GM12878 (cell line): ENCODE measurements around the gene DLGAP3. TPM values are rescaled to one million over a fixed set of nuclear protein-coding genes. Genes with fewer than 3 reads are reported as not detected.

Experiments
- ATAC-seq: fragments of 200-7000 bp; cut with Tn5 transposase; 3 replicates; pipeline ENCODE4 v1.9.1; 2020; ENCODE audit warnings: mild to moderate bottlenecking, moderate library complexity
- BruUV-seq: library from RNA; stranded (reverse); fragments of 400-500 nt; replicated peaks from 2 replicates; lab custom pipeline; 2021; lab: Mats Ljungman, UMichigan
- CTCF ChIA-PET: fragments of 300-600 bp; sonication (Branson Sonifier 250); formaldehyde crosslinking; extraction: SDS; loops from one replicate; lab custom pipeline; 2021; ENCODE audit warnings: inconsistent platforms; lab: Yijun Ruan, JAX
- POLR2A ChIA-PET: fragments of 350-600 bp; formaldehyde crosslinking; extraction: SDS; loops from one replicate; lab custom pipeline; 2021; ENCODE audit warnings: inconsistent platforms; lab: Charles Lee
- RAD21 ChIA-PET: fragments of 300-600 bp; sonication (Branson Sonifier 250); formaldehyde crosslinking; loops from one replicate; lab custom pipeline; 2023; ENCODE audit warnings: antibody characterized with exemption; ENCODE audit not compliant: unreplicated experiment; lab: Charles Lee
- SMC1A ChIA-PET: fragments of 300-600 bp; sonication (Branson Sonifier 250); formaldehyde crosslinking; loops from one replicate; lab custom pipeline; 2023; ENCODE audit not compliant: unreplicated experiment, uncharacterized antibody; lab: Charles Lee
- DNase-seq: peaks from one replicate; pipeline ENCODE4 v3.0.0-alpha.2; 2011; ENCODE audit warnings: low read depth, low spot score
- FAIRE-seq: peaks from 3 replicates; lab custom pipeline; 2011; peaks lifted over from hg19 to GRCh38; lab: Jason Lieb, UNC
- H2AFZ ChIP-seq: 2 replicates; pipeline ENCODE4 v1.6.0; 2011; ENCODE audit warnings: low read depth, low read length, control low read depth; ENCODE audit not compliant: control insufficient read depth
- H3K27ac ChIP-seq: 2 replicates; pipeline ENCODE4 v1.5.1; 2011; ENCODE audit warnings: control low read depth; ENCODE audit not compliant: control insufficient read depth, insufficient read depth
- H3K27me3 ChIP-seq, 2 experiments: replicated peaks in 1 of 2; 2 replicates each; pipeline versions ENCODE4 v1.6.0 to v1.6.1; 2011; ENCODE audit warnings: low read length in 1 of 2; ENCODE audit not compliant: control insufficient read depth in 2 of 2, insufficient read depth in 2 of 2
- H3K36me3 ChIP-seq, 2 experiments: 2 replicates each; pipeline ENCODE4 v1.5.1; 2011; ENCODE audit warnings: low read length in 1 of 2; ENCODE audit not compliant: control insufficient read depth in 2 of 2, insufficient read depth in 2 of 2
- H3K4me1 ChIP-seq: 2 replicates; pipeline ENCODE4 v1.6.1; 2011; ENCODE audit warnings: mild to moderate bottlenecking, low read length, moderate library complexity, mixed read lengths; ENCODE audit not compliant: control insufficient read depth, insufficient read depth
- H3K4me2 ChIP-seq: 2 replicates; pipeline ENCODE4 v1.6.0; 2011; ENCODE audit warnings: control low read depth; ENCODE audit not compliant: control insufficient read depth, insufficient read depth
- H3K4me3 ChIP-seq: fragments of 200-600 bp; sonication (generic); 2 replicates; pipeline ENCODE4 v1.5.1; 2016
- H3K79me2 ChIP-seq: 2 replicates; pipeline ENCODE4 v1.6.0; 2011; ENCODE audit warnings: low read length; ENCODE audit not compliant: control insufficient read depth, insufficient read depth
- H3K9ac ChIP-seq: 2 replicates; pipeline ENCODE4 v1.8.0; 2011; ENCODE audit warnings: low read length, control low read depth, mixed read lengths; ENCODE audit not compliant: control insufficient read depth, insufficient read depth
- H3K9me3 ChIP-seq: replicated peaks from 3 replicates; pipeline ENCODE4 v1.5.1; 2011; ENCODE audit warnings: mild to moderate bottlenecking, low read length; ENCODE audit not compliant: control insufficient read depth, insufficient read depth
- H4K20me1 ChIP-seq: 2 replicates; pipeline ENCODE4 v1.6.0; 2011; ENCODE audit not compliant: control insufficient read depth, insufficient read depth
- BRCA1 ChIP-seq: IDR thresholded peaks from 2 replicates; pipeline ENCODE4 v1.6.1; 2011; ENCODE audit warnings: low read depth, low read length, improper control_type of control experiment
- CTCF ChIP-seq, 3 experiments: IDR thresholded peaks in 2 of 3; conservative IDR thresholded peaks in 1 of 3; 2 replicates each; pipeline ENCODE4 v1.5.1; 2011; ENCODE audit warnings: low read depth in 3 of 3, low read length in 3 of 3, mild to moderate bottlenecking in 3 of 3, control low read depth in 2 of 3, moderate library complexity in 2 of 3, inconsistent platforms in 1 of 3, mixed read lengths in 1 of 3; ENCODE audit not compliant: control insufficient read depth in 2 of 3, insufficient read depth in 1 of 3; ENCODE audit errors: extremely low read depth in 1 of 3
- ESRRA ChIP-seq: IDR thresholded peaks from 2 replicates; pipeline ENCODE4 v1.6.1; 2012; ENCODE audit warnings: mild to moderate bottlenecking, low read length, improper control_type of control experiment
- HDAC2 ChIP-seq: fragments of 200-600 bp; sonication (generic); IDR thresholded peaks from 2 replicates; pipeline ENCODE4 v1.6.1; 2017
- NFYB ChIP-seq: IDR thresholded peaks from 2 replicates; pipeline ENCODE4 v1.6.1; 2011; ENCODE audit warnings: low read depth, mild to moderate bottlenecking, low read length, improper control_type of control experiment, moderate library complexity; ENCODE audit not compliant: insufficient read depth
- NR2C1 ChIP-seq: fragments of 450-650 bp; IDR thresholded peaks from 2 replicates; pipeline ENCODE4 v1.6.1; 2017; ENCODE audit warnings: antibody characterized with exemption, mild to moderate bottlenecking, moderate library complexity
- NR2F1 ChIP-seq: fragments of 450-650 bp; conservative IDR thresholded peaks from 2 replicates; pipeline ENCODE4 v1.6.1; 2017; ENCODE audit warnings: mild to moderate bottlenecking
- POLR2AphosphoS5 ChIP-seq: IDR thresholded peaks from 2 replicates; pipeline ENCODE4 v1.6.1; 2011; ENCODE audit warnings: mild to moderate bottlenecking, low read length, inconsistent platforms
- RBBP5 ChIP-seq: fragments of 200-600 bp; sonication (generic); conservative IDR thresholded peaks from 2 replicates; pipeline ENCODE4 v1.6.1; 2016
- ZNF384 ChIP-seq: IDR thresholded peaks from 2 replicates; pipeline ENCODE4 v1.6.1; 2012; ENCODE audit warnings: low read depth, mild to moderate bottlenecking, low read length, improper control_type of control experiment, borderline replicate concordance
- ZNF622 ChIP-seq: fragments of 450-650 bp; IDR thresholded peaks from 2 replicates; pipeline ENCODE4 v1.6.1; 2017; ENCODE audit warnings: mild to moderate bottlenecking, inconsistent platforms
- WGBS: methylation state at CpG from one replicate; pipeline ENCODE4 v1.1.6; 2016; ENCODE audit warnings: low lambda C conversion rate; ENCODE audit not compliant: insufficient replicate concordance, insufficient coverage; ENCODE audit errors: missing lambda C conversion rate; 5-methylcytosine and 5-hydroxymethylcytosine counted together
- in situ Hi-C: fragments of 300-500 bp; cut with MboI; formaldehyde crosslinking; loops from 9 replicates; pipeline ENCODE4 v1.14.3; 2018; ENCODE audit warnings: mixed read lengths
- intact Hi-C: fragments of 100-400 bp; cut with micrococcal nuclease; formaldehyde crosslinking; loops from one replicate; pipeline ENCODE4 v1.14.2; 2022; ENCODE audit not compliant: unreplicated experiment
- polyA plus RNA-seq, 11 experiments: library from polyadenylated mRNA; depleted of rRNA in 4 of 11; unstranded in 6 of 11; stranded (reverse) in 5 of 11; fragments of >200 nt; fragmentation: Nextera tagmentation in 4 of 11; fragmentation: Illumina TruSeq in 1 of 11; extraction: Ambion mirVana in 4 of 11; extraction: Trizol in 1 of 11; gene quantifications; 1 replicate in 1 of 11; 2 replicates in 10 of 11; pipeline versions ENCODE4 v1.2.1 to v1.2.3, GENCODE V29; 2011 to 2016; ENCODE audit warnings: inconsistent platforms in 2 of 11, missing spikeins in 2 of 11, low read depth in 1 of 11
- total RNA-seq, 4 experiments: library from RNA; depleted of rRNA in 3 of 4; stranded (reverse); fragments of >200 nt in 3 of 4; fragmentation: Illumina TruSeq in 1 of 4; extraction: Trizol in 1 of 4; gene quantifications; 2 replicates each; pipeline versions ENCODE4 v1.2.1 to v1.2.3, GENCODE V29; 2013 to 2021
- TF ChIP-seq, protein P1 (sequence below): fragments of 450-650 bp; IDR thresholded peaks from 2 replicates; pipeline ENCODE4 v1.6.1; 2017; ENCODE audit warnings: borderline replicate concordance
- TF ChIP-seq, protein P2 (sequence below): fragments of 450-650 bp; IDR thresholded peaks from 2 replicates; pipeline ENCODE4 v1.6.1; 2016; ENCODE audit warnings: mild to moderate bottlenecking
- TF ChIP-seq, protein P3 (sequence below): IDR thresholded peaks from 2 replicates; pipeline ENCODE4 v1.6.1; 2012; ENCODE audit warnings: improper control_type of control experiment, low read depth, low read length; ENCODE audit not compliant: insufficient replicate concordance

The DLGAP3 gene
- total and polyA plus RNA-seq, 10 of the 15 experiments (the other 5 are each of a cell fraction or from before 2014, with no cell fraction given), result 0.03 to 0.15 (median 0.08) TPM; not detected in 4

- POLR2A ChIA-PET, result no interaction called here
- H3K4me1 ChIP-seq, result no peaks in the 10 kb centered on the region
- no peak overlapping the region for H3K27ac ChIP-seq
- H3K4me2 ChIP-seq, result no peak overlapping the region
- H3K9ac ChIP-seq, result no peak overlapping the region
- no peaks in the 10 kb centered on the region for H3K36me3 ChIP-seq
- FAIRE-seq (no peak), ATAC-seq (no peak), DNase-seq (no peak)
- no peaks in the 10 kb centered on the region for H3K9me3 ChIP-seq
- BruUV-seq, result no TSS peak
- H3K27me3 ChIP-seq, result no peaks in the 10 kb centered on the region
- H3K79me2 ChIP-seq, result no peaks in the 10 kb centered on the region
- H4K20me1 ChIP-seq, result no peaks in the 10 kb centered on the region
- in situ Hi-C loops (no loop called here), intact Hi-C loops (no loop called here)
- SMC1A ChIA-PET, result no interaction called here
- H2AFZ ChIP-seq, result no peak overlapping the region
- CTCF ChIA-PET, result no interaction called here
- whole genome bisulfite sequencing, result 49% methylated on average over 6 of the region's 6 CpGs
- H3K4me3 ChIP-seq, result no peak overlapping the region
- RAD21 ChIA-PET, result no interaction called here
- TF ChIP-seq RBBP5 (no peak), NR2F1 (no peak), POLR2AphosphoS5 (no peak), ZNF384 (no peak), BRCA1 (no peak), ESRRA (no peak), NR2C1 (no peak), NFYB (no peak), ZNF622 (no peak), CTCF (IDR thresholded peaks at IDR 0.05 in 2 of 3, conservative IDR thresholded peaks at IDR 0.05 in 1 of 3; ENCODE audit: control insufficient read depth in 2 of 3, extremely low read depth in 1 of 3, insufficient read depth in 1 of 3, low read depth in 3 of 3, low read length in 3 of 3) (no peak), HDAC2 (no peak)
- TF ChIP-seq, protein P1, sequence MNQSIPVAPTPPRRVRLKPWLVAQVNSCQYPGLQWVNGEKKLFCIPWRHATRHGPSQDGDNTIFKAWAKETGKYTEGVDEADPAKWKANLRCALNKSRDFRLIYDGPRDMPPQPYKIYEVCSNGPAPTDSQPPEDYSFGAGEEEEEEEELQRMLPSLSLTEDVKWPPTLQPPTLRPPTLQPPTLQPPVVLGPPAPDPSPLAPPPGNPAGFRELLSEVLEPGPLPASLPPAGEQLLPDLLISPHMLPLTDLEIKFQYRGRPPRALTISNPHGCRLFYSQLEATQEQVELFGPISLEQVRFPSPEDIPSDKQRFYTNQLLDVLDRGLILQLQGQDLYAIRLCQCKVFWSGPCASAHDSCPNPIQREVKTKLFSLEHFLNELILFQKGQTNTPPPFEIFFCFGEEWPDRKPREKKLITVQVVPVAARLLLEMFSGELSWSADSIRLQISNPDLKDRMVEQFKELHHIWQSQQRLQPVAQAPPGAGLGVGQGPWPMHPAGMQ, result no peak
- TF ChIP-seq, protein P2, sequence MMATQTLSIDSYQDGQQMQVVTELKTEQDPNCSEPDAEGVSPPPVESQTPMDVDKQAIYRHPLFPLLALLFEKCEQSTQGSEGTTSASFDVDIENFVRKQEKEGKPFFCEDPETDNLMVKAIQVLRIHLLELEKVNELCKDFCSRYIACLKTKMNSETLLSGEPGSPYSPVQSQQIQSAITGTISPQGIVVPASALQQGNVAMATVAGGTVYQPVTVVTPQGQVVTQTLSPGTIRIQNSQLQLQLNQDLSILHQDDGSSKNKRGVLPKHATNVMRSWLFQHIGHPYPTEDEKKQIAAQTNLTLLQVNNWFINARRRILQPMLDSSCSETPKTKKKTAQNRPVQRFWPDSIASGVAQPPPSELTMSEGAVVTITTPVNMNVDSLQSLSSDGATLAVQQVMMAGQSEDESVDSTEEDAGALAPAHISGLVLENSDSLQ, result no peak
- TF ChIP-seq, protein P3, sequence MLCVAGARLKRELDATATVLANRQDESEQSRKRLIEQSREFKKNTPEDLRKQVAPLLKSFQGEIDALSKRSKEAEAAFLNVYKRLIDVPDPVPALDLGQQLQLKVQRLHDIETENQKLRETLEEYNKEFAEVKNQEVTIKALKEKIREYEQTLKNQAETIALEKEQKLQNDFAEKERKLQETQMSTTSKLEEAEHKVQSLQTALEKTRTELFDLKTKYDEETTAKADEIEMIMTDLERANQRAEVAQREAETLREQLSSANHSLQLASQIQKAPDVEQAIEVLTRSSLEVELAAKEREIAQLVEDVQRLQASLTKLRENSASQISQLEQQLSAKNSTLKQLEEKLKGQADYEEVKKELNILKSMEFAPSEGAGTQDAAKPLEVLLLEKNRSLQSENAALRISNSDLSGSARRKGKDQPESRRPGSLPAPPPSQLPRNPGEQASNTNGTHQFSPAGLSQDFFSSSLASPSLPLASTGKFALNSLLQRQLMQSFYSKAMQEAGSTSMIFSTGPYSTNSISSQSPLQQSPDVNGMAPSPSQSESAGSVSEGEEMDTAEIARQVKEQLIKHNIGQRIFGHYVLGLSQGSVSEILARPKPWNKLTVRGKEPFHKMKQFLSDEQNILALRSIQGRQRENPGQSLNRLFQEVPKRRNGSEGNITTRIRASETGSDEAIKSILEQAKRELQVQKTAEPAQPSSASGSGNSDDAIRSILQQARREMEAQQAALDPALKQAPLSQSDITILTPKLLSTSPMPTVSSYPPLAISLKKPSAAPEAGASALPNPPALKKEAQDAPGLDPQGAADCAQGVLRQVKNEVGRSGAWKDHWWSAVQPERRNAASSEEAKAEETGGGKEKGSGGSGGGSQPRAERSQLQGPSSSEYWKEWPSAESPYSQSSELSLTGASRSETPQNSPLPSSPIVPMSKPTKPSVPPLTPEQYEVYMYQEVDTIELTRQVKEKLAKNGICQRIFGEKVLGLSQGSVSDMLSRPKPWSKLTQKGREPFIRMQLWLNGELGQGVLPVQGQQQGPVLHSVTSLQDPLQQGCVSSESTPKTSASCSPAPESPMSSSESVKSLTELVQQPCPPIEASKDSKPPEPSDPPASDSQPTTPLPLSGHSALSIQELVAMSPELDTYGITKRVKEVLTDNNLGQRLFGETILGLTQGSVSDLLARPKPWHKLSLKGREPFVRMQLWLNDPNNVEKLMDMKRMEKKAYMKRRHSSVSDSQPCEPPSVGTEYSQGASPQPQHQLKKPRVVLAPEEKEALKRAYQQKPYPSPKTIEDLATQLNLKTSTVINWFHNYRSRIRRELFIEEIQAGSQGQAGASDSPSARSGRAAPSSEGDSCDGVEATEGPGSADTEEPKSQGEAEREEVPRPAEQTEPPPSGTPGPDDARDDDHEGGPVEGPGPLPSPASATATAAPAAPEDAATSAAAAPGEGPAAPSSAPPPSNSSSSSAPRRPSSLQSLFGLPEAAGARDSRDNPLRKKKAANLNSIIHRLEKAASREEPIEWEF, result no peak
These were observed 16.8 kb upstream of the DLGAP3 start for GRCh38 chr1:34946211-34946610.
